ENCODE data around the gene LRMDA. TPM values are rescaled to one million over a fixed set of nuclear protein-coding genes. Genes with fewer than 3 reads are reported as not detected.

Gene LRMDA
- total and polyA plus RNA-seq, 7 donors = 1.0 to 5.7 (median 2.5) TPM

DNA sequence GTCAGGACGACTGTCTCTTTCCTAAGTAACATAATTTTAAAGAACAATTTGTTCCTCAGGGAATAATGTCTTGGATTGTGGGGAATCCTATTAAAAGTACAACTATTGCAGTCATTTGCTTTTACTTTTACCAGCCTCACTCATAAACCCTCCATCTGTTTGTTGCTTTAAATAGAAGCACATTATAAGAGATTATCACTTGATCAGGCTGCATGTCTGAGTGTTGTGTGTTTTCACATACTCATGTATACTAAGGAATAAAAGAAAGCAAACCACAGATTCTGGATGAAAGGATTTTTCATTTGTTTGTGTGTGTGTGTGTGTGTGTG, 1128.4 kb downstream of the LRMDA start:
- Histone ChIP-seq H3K27ac (no peak overlapping the region), H3K4me3 (no peak overlapping the region), H3K27me3 (ENCODE audit: insufficient read depth in 3 of 3, low read length in 2 of 3) (no peaks in the 10 kb centered on the region), H3K4me1 (no peaks in the 10 kb centered on the region), H3K9me3 (no peaks in the 10 kb centered on the region), H3K36me3 (ENCODE audit: insufficient read depth in 1 of 2, low read depth in 1 of 2) (no peaks in the 10 kb centered on the region)
- 32 to 49% (median 39%) methylated on average over 1 of the region's 1 CpG for WGBS, 3 donors
- TF ChIP-seq, protein P1, sequence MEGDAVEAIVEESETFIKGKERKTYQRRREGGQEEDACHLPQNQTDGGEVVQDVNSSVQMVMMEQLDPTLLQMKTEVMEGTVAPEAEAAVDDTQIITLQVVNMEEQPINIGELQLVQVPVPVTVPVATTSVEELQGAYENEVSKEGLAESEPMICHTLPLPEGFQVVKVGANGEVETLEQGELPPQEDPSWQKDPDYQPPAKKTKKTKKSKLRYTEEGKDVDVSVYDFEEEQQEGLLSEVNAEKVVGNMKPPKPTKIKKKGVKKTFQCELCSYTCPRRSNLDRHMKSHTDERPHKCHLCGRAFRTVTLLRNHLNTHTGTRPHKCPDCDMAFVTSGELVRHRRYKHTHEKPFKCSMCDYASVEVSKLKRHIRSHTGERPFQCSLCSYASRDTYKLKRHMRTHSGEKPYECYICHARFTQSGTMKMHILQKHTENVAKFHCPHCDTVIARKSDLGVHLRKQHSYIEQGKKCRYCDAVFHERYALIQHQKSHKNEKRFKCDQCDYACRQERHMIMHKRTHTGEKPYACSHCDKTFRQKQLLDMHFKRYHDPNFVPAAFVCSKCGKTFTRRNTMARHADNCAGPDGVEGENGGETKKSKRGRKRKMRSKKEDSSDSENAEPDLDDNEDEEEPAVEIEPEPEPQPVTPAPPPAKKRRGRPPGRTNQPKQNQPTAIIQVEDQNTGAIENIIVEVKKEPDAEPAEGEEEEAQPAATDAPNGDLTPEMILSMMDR (IDR thresholded peaks at IDR 0.05) = no peak
- no peak for DNase-seq
- ATAC-seq = no peak
- intact Hi-C loops (cut with DNase I) = loop anchor here (5.0 to 10.0 kb wide), 2 partner anchors 427 to 445 kb away; no protein-coding TSS in a partner anchor

DNA sequence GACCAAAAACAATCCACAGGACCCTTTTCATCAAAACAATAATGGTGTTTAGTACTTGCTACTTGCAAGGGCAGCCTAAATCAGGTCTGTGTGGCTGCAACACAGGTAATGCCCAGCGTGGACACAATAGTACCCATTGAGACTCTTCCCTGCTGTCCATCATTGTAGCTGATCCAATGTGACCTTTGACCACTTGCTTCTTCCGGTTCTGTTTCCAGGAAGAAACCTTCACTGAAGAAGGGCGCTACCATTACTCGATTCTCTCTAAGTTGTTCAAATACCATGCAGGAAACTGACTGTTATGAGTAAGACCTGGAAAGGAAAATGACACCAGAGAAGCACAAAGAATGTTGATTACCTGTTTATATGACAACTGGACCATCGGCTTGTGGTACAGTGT, 1128.9 kb downstream of the LRMDA start:
- ATAC-seq (no peak), DNase-seq (no peak)
- Histone ChIP-seq H3K4me3 (no peak overlapping the region), H3K4me1 (no peaks in the 10 kb centered on the region), H3K9me3 (no peaks in the 10 kb centered on the region), H3K27ac (no peak overlapping the region), H3K36me3 (ENCODE audit: insufficient read depth in 1 of 2, low read depth in 1 of 2) (no peaks in the 10 kb centered on the region), H3K27me3 (ENCODE audit: insufficient read depth in 3 of 3, low read length in 2 of 3) (no peaks in the 10 kb centered on the region)
- 76 to 85% (median 79%) methylated on average over 5 of the region's 5 CpGs for WGBS, 3 donors
- TF ChIP-seq, protein P1 (IDR thresholded peaks at IDR 0.05) = no peak
- intact Hi-C loops (cut with DNase I) = no loop called here

DNA sequence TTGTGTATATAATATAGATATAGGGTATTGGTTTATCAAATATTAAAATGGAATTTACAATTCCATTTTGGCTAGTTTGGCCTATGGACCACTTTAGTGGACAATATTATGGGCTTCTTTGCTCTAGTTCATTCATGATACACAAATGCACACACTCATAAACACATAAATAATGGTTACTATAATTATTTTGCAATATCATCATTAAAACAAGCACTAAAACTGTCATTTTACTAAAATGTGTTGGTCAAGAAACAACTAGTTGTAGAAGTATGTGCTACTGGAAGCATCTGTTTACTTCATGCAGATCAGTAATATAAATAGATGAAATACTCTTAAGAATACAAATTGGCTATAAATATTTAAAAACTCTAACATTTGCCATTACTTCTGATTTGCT, 1131.9 kb downstream of the LRMDA start:
- TF ChIP-seq, protein P1 (IDR thresholded peaks at IDR 0.05) = no peak
- DNase-seq (no peak), ATAC-seq (no peak)
- H3K27me3 ChIP-seq (ENCODE audit: insufficient read depth in 3 of 3, low read length in 2 of 3) = no peaks in the 10 kb centered on the region
- no peaks in the 10 kb centered on the region for H3K4me1 ChIP-seq
- intact Hi-C loops (cut with DNase I) = no loop called here
- no peak overlapping the region for H3K4me3 ChIP-seq
- no peak overlapping the region for H3K27ac ChIP-seq
- no peaks in the 10 kb centered on the region for H3K9me3 ChIP-seq
- no peaks in the 10 kb centered on the region for H3K36me3 ChIP-seq (ENCODE audit: insufficient read depth in 1 of 2, low read depth in 1 of 2)

DNA sequence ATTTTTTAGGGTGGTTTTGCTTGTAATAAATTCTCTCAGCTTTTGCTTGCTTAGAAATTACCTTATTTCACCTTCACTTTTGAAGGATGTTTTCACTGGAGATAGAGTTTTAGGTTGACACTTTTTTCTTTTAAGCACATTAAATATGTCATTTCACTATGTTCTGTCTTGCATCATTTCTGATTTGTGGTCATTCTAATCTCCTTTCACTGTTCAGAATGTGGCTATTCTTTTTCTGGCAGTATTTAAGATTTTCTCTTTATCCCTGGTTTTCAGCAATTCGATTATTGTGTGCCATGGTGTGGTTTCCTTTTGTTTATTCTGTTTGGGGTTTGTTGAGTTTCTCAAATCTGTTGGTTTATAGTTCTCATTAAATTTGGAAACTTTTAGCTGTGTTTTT, 1140.6 kb downstream of the LRMDA start:
- DNase-seq = no peak
- 68 to 85% (median 73%) methylated on average over 1 of the region's 1 CpG for WGBS, 3 donors
- no peaks in the 10 kb centered on the region for H3K36me3 ChIP-seq (ENCODE audit: insufficient read depth in 1 of 2, low read depth in 1 of 2)
- no peaks in the 10 kb centered on the region for H3K27me3 ChIP-seq (ENCODE audit: insufficient read depth in 3 of 3, low read length in 2 of 3)
- ATAC-seq = no peak
- intact Hi-C loops (cut with DNase I) = no loop called here
- H3K27ac ChIP-seq = no peak overlapping the region
- H3K4me1 ChIP-seq = no peaks in the 10 kb centered on the region
- no peaks in the 10 kb centered on the region for H3K9me3 ChIP-seq
- no peak overlapping the region for H3K4me3 ChIP-seq
- TF ChIP-seq, protein P1 (IDR thresholded peaks at IDR 0.05) = no peak

DNA sequence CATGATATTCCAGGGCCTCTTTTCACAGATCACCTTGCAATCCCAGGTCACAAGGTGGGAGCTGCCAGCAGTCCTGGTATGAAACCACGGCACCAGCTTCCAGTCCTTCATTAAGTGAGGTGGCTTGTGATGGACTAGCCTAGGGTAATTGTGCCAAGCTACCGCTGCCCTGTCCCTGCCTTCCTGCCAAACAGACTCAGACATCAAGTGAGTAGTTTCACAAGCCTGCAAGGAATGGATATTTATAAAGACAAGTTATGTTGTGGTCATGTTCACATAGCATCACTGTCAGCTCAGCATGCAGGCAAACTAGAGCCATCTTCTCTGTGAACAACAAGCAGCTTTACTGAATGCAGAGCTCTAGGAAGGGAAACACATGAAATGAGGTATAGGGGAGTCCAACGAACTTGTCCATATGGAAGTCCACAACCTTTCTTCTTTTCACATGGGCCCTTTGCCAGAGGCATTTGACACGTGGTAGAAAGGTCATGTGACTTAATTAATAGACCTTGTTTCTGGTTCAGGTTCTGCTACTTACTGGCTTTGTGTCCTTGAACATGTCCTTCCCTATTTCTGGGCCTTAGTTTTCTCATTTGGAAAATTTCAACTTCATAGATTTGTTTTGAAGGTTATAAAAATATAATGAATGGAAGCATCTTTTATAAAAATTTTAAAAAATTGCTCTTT, 1145.0 kb downstream of the LRMDA start:
- intact Hi-C loops (cut with DNase I) = no loop called here
- no peaks in the 10 kb centered on the region for H3K9me3 ChIP-seq
- no peak overlapping the region for H3K27ac ChIP-seq
- H3K4me3 ChIP-seq = no peak overlapping the region
- ATAC-seq (peak; percentile 56 to 96 (median 76)), DNase-seq (no peak)
- 43 to 47% (median 45%) methylated on average over 4 of the region's 4 CpGs for WGBS, 3 donors
- TF ChIP-seq, protein P1 (IDR thresholded peaks at IDR 0.05) = no peak
- H3K4me1 ChIP-seq = no peaks in the 10 kb centered on the region
- H3K36me3 ChIP-seq (ENCODE audit: insufficient read depth in 1 of 2, low read depth in 1 of 2) = no peaks in the 10 kb centered on the region
- H3K27me3 ChIP-seq (ENCODE audit: insufficient read depth in 3 of 3, low read length in 2 of 3) = no peaks in the 10 kb centered on the region
